NB4 (cell line): ENCODE data around the gene DNAH17.

Source experiments
- CTCF ChIP-seq: IDR thresholded peaks from one replicate; pipeline ENCODE4 v1.5.1; 2012; ENCODE audit warnings: low read depth, low read length
- MAX ChIP-seq: IDR thresholded peaks from 2 replicates; pipeline ENCODE4 v1.6.1; 2011; ENCODE audit warnings: low read depth, low read length
- POLR2A ChIP-seq: IDR thresholded peaks from 2 replicates; pipeline ENCODE4 v1.6.1; 2011; ENCODE audit warnings: mild to moderate bottlenecking; ENCODE audit not compliant: insufficient read length; ENCODE audit errors: extremely low read depth

- no peak for TF ChIP-seq CTCF
- peak; percentile 7; the same call in 1 of the 2 replicates for TF ChIP-seq MAX
- no peak for TF ChIP-seq POLR2A
These were observed 5.9 kb upstream of the DNAH17 start for GRCh38 chr17:78583091-78583490.
